Brain microvascular endothelial cell (primary cell): ENCODE measurements around the gene PRDX1.

Experiments used
- DNase-seq: peaks from one replicate; pipeline ENCODE4 v3.0.0-alpha.2; 2020
- H3K27ac ChIP-seq: fragments of 250-450 bp; sonication (Bioruptor Pico); 2 replicates; pipeline ENCODE4 v1.5.1; 2020; ENCODE audit warnings: mild to moderate bottlenecking, moderate library complexity
- H3K27me3 ChIP-seq: fragments of 250-450 bp; sonication (Bioruptor Pico); replicated peaks from 2 replicates; pipeline ENCODE4 v1.5.1; 2020; ENCODE audit warnings: mild to moderate bottlenecking
- H3K36me3 ChIP-seq: fragments of 250-450 bp; sonication (Bioruptor Pico); replicated peaks from 2 replicates; pipeline ENCODE4 v1.5.1; 2020; ENCODE audit warnings: mild to moderate bottlenecking
- H3K4me3 ChIP-seq: 2 replicates; pipeline ENCODE4 v1.5.1; 2011; ENCODE audit warnings: low read depth, mild to moderate bottlenecking, control low read depth, low read length, moderate library complexity
- CTCF ChIP-seq: IDR thresholded peaks from 2 replicates; pipeline ENCODE4 v1.5.1; 2011; ENCODE audit warnings: low read depth, mild to moderate bottlenecking, moderate library complexity, low read length, control low read depth, inconsistent platforms; ENCODE audit errors: missing control alignments
- in situ Hi-C: cut with HindIII; loops from 2 replicates; pipeline ENCODE4 v1.10.0; 2017; ENCODE audit warnings: low sequenced_read_pairs, low pct_ligation_motif_present

PRDX1 gene

GRCh38 chr1:45521413-45522323, at the start of gene PRDX1:
Gene PRDX1, minus strand, starts transcription at chr1:45521884. Its CDS starts 2,841 bp downstream, at chr1:45519043.
- in situ Hi-C loops = no loop called here
- H3K27me3 ChIP-seq = no peaks in the 10 kb centered on the region
- H3K27ac ChIP-seq = peak within 1 kb of the TSS; percentile 97
- H3K4me3 ChIP-seq = peak within 1 kb of the TSS; percentile 99
- peak; percentile 93 for DNase-seq
- H3K36me3 ChIP-seq = peaks cover 20% of the 10 kb centered on the region
- peak; percentile 18 for TF ChIP-seq CTCF

- in situ Hi-C loops = no loop called here
- no peak for DNase-seq
- no peak for TF ChIP-seq CTCF
- H3K4me3 ChIP-seq = no peak overlapping the region
- peaks cover 52% of the 10 kb centered on the region for H3K36me3 ChIP-seq
- H3K27me3 ChIP-seq = no peaks in the 10 kb centered on the region
- no peak overlapping the region for H3K27ac ChIP-seq
Observed at GRCh38 chr1:45570631-45571030, 48.9 kb upstream of the PRDX1 start.

- TF ChIP-seq CTCF = peak; percentile 98
- DNase-seq = peak; percentile 68
- Histone ChIP-seq H3K27me3 (no peaks in the 10 kb centered on the region), H3K4me3 (no peak overlapping the region), H3K27ac (no peak overlapping the region), H3K36me3 (peaks cover 52% of the 10 kb centered on the region)
- in situ Hi-C loops = no loop called here
Observed at GRCh38 chr1:45569962-45570581, 48.4 kb upstream of the PRDX1 start.

- peaks cover 52% of the 10 kb centered on the region for H3K36me3 ChIP-seq
Observed at GRCh38 chr1:45569571-45569961, 47.9 kb upstream of the PRDX1 start.

GRCh38 chr1:45568421-45568820, 46.7 kb upstream of the PRDX1 start:
- no peak for DNase-seq
- Histone ChIP-seq H3K27ac (no peak overlapping the region), H3K36me3 (peaks cover 62% of the 10 kb centered on the region), H3K4me3 (no peak overlapping the region), H3K27me3 (no peaks in the 10 kb centered on the region)
- in situ Hi-C loops = no loop called here
- no peak for TF ChIP-seq CTCF

More at GRCh38 chr1:45569571-45569961, 47.9 kb upstream of the PRDX1 start:
- no peaks in the 10 kb centered on the region for H3K27me3 ChIP-seq
- in situ Hi-C loops = no loop called here
- H3K27ac ChIP-seq = no peak overlapping the region
- no peak for TF ChIP-seq CTCF
- no peak overlapping the region for H3K4me3 ChIP-seq
- DNase-seq = no peak
